Measurements from ENCODE around the gene CACFD1. TPM values are rescaled to one million over a fixed set of nuclear protein-coding genes. Genes with fewer than 3 reads are reported as not detected.

Gene CACFD1
- total RNA-seq, 1 experiment from 2014 or later = 27.0 TPM

GRCh38 chr9:133509179-133510083, 49.7 kb downstream of the CACFD1 start:
- ChIA-PET CTCF (interaction anchor here (0.5 to 0.7 kb wide), 3 partner anchors 23 to 349 kb away, joined by 3 to 4 read pairs (median 3); no protein-coding TSS in a partner anchor), POLR2A (no interaction called here)
- no peaks in the 10 kb centered on the region for H3K27me3 Mint-ChIP-seq (ENCODE audit: insufficient read depth, unreplicated experiment)
- no peak overlapping the region for H3K27ac Mint-ChIP-seq (ENCODE audit: unreplicated experiment)
- H3K9me3 Mint-ChIP-seq (ENCODE audit: unreplicated experiment) = no peaks in the 10 kb centered on the region
- peak; percentile 18 to 77 for DNase-seq
- H3K9me3 ChIP-seq = no peaks in the 10 kb centered on the region
- no peaks in the 10 kb centered on the region for H3K36me3 Mint-ChIP-seq (ENCODE audit: insufficient read depth, unreplicated experiment)
- no peak overlapping the region for H3K4me3 Mint-ChIP-seq (ENCODE audit: unreplicated experiment)
- no peaks in the 10 kb centered on the region for H3K36me3 ChIP-seq (ENCODE audit: control insufficient read depth, insufficient read depth, low read length)
- no peaks in the 10 kb centered on the region for H3K27me3 ChIP-seq (replicated peaks; ENCODE audit: control insufficient read depth, insufficient read depth, low read length)
- intact Hi-C loops (cut with micrococcal nuclease; ENCODE audit: unreplicated experiment) = no loop called here
- TF ChIP-seq CTCF (IDR thresholded peaks at IDR 0.05; ENCODE audit: insufficient read depth in 1 of 2, low read depth in 1 of 2, low read length in 1 of 2, severe bottlenecking in 1 of 2, unreplicated experiment in 1 of 2) = no peak
- no TSS peak for BruUV-seq (replicated peaks)
- H3K4me3 ChIP-seq (ENCODE audit: low read depth, low read length) = no peak overlapping the region
- H3K4me1 Mint-ChIP-seq (ENCODE audit: low read depth, unreplicated experiment) = no peaks in the 10 kb centered on the region
- H3K4me1 ChIP-seq = 0 out of 2 replicates have a peak, but pooled peaks cover 3% of the 10 kb centered on the region

GRCh38 chr9:133510926-133511505, 51.2 kb downstream of the CACFD1 start:
- DNase-seq = no peak
- intact Hi-C loops (cut with micrococcal nuclease; ENCODE audit: unreplicated experiment) = no loop called here
- ChIA-PET POLR2A (no interaction called here), CTCF (no interaction called here)
- Histone ChIP-seq H3K4me1 (0 out of 2 replicates have a peak, but pooled peaks cover 3% of the 10 kb centered on the region), H3K4me3 (ENCODE audit: low read depth, low read length) (no peak overlapping the region), H3K36me3 (ENCODE audit: control insufficient read depth, insufficient read depth, low read length) (no peaks in the 10 kb centered on the region), H3K9me3 (no peaks in the 10 kb centered on the region), H3K27me3 (replicated peaks; ENCODE audit: control insufficient read depth, insufficient read depth, low read length) (no peaks in the 10 kb centered on the region)
- H3K27ac Mint-ChIP-seq (ENCODE audit: unreplicated experiment) = no peak overlapping the region
- no peaks in the 10 kb centered on the region for H3K4me1 Mint-ChIP-seq (ENCODE audit: low read depth, unreplicated experiment)
- no peaks in the 10 kb centered on the region for H3K9me3 Mint-ChIP-seq (ENCODE audit: unreplicated experiment)
- no TSS peak for BruUV-seq (replicated peaks)
- no peak for TF ChIP-seq CTCF (IDR thresholded peaks at IDR 0.05; ENCODE audit: insufficient read depth in 1 of 2, low read depth in 1 of 2, low read length in 1 of 2, severe bottlenecking in 1 of 2, unreplicated experiment in 1 of 2)
- no peaks in the 10 kb centered on the region for H3K27me3 Mint-ChIP-seq (ENCODE audit: insufficient read depth, unreplicated experiment)
- no peak overlapping the region for H3K4me3 Mint-ChIP-seq (ENCODE audit: unreplicated experiment)
- H3K36me3 Mint-ChIP-seq (ENCODE audit: insufficient read depth, unreplicated experiment) = no peaks in the 10 kb centered on the region

GRCh38 chr9:133511607-133512006, 51.8 kb downstream of the CACFD1 start:
- intact Hi-C loops (cut with micrococcal nuclease; ENCODE audit: unreplicated experiment) = no loop called here
- Mint-ChIP-seq H3K9me3 (ENCODE audit: unreplicated experiment) (no peaks in the 10 kb centered on the region), H3K27ac (ENCODE audit: unreplicated experiment) (no peak overlapping the region), H3K36me3 (ENCODE audit: insufficient read depth, unreplicated experiment) (no peaks in the 10 kb centered on the region), H3K4me1 (ENCODE audit: low read depth, unreplicated experiment) (no peaks in the 10 kb centered on the region), H3K27me3 (ENCODE audit: insufficient read depth, unreplicated experiment) (no peaks in the 10 kb centered on the region), H3K4me3 (ENCODE audit: unreplicated experiment) (no peak overlapping the region)
- Histone ChIP-seq H3K27me3 (replicated peaks; ENCODE audit: control insufficient read depth, insufficient read depth, low read length) (no peaks in the 10 kb centered on the region), H3K36me3 (ENCODE audit: control insufficient read depth, insufficient read depth, low read length) (no peaks in the 10 kb centered on the region), H3K4me1 (0 out of 2 replicates have a peak, but pooled peaks cover 3% of the 10 kb centered on the region), H3K4me3 (ENCODE audit: low read depth, low read length) (no peak overlapping the region), H3K9me3 (no peaks in the 10 kb centered on the region)
- TF ChIP-seq CTCF (IDR thresholded peaks at IDR 0.05; ENCODE audit: insufficient read depth in 1 of 2, low read depth in 1 of 2, low read length in 1 of 2, severe bottlenecking in 1 of 2, unreplicated experiment in 1 of 2) = no peak
- BruUV-seq (replicated peaks) = no TSS peak
- no peak for DNase-seq
- CTCF ChIA-PET = no interaction called here
- POLR2A ChIA-PET = no interaction called here
